CD4-positive, alpha-beta T cell treated with Interleukin-15 for 4 hours (primary cell): ENCODE data around the gene ZNF710.
"Not testable (repeated sequence)": the region's sequence is repeated elsewhere in the genome, so short reads cannot be mapped to it uniquely, and the experiment has no call there.

ENCODE experiments used
- DNase-seq: peaks from one replicate; pipeline ENCODE4 v3.0.0-alpha.2; 2020; ENCODE audit warnings: low spot score

ZNF710 gene

GRCh38 chr15:90062023-90062442 is 60.9 kb downstream of the ZNF710 start:
- peak; percentile 32 for DNase-seq

GRCh38 chr15:90062462-90062932 is 61.4 kb downstream of the ZNF710 start:
- peak; percentile 36 for DNase-seq

- DNase-seq: no peak
Measured at GRCh38 chr15:90062973-90063769, 62.0 kb downstream of the ZNF710 start.

- DNase-seq: peak; percentile 6
Measured at GRCh38 chr15:90063770-90064247, 62.7 kb downstream of the ZNF710 start.

- DNase-seq: no peak
Measured at GRCh38 chr15:90064911-90065681, 64.0 kb downstream of the ZNF710 start.

- no peak for DNase-seq
Measured at GRCh38 chr15:90065682-90066049, 64.5 kb downstream of the ZNF710 start.

- no peak for DNase-seq
Measured at GRCh38 chr15:90067181-90067952, 66.2 kb downstream of the ZNF710 start.

GRCh38 chr15:90067953-90068606 is 67.0 kb downstream of the ZNF710 start:
- DNase-seq: no peak

GRCh38 chr15:90070623-90071022 is 69.5 kb downstream of the ZNF710 start:
- DNase-seq: not testable (repeated sequence)

- DNase-seq: peak; percentile 83
Measured at GRCh38 chr15:90071220-90071807, 70.2 kb downstream of the ZNF710 start.

- DNase-seq: no peak
Measured at GRCh38 chr15:90072978-90073640, 72.0 kb downstream of the ZNF710 start.

GRCh38 chr15:90074023-90074422 is 72.9 kb downstream of the ZNF710 start:
- no peak for DNase-seq

- DNase-seq: no peak
Measured at GRCh38 chr15:90074916-90075315, 73.8 kb downstream of the ZNF710 start.

- DNase-seq: no peak
Measured at GRCh38 chr15:90075420-90076289, 74.5 kb downstream of the ZNF710 start.

GRCh38 chr15:90076716-90077115 is 75.6 kb downstream of the ZNF710 start:
- DNase-seq: no peak

GRCh38 chr15:90078965-90079364 is 77.8 kb downstream of the ZNF710 start:
- no peak for DNase-seq

GRCh38 chr15:90079619-90080457 is 78.7 kb downstream of the ZNF710 start:
- DNase-seq: no peak

GRCh38 chr15:90080458-90080755 is 79.3 kb downstream of the ZNF710 start:
- DNase-seq: no peak

GRCh38 chr15:90080818-90081393 is 79.8 kb downstream of the ZNF710 start:
- no peak for DNase-seq
